GM21360 (cell line): ENCODE measurements around the gene DLX2.

Experiments used
- ATAC-seq: cut with Tn5 transposase; IDR thresholded peaks from one replicate; pipeline ENCODE4 v1.9.1; 2021; ENCODE audit warnings: mild to moderate bottlenecking, moderate library complexity; ENCODE audit not compliant: unreplicated experiment

DLX2 gene

DNA sequence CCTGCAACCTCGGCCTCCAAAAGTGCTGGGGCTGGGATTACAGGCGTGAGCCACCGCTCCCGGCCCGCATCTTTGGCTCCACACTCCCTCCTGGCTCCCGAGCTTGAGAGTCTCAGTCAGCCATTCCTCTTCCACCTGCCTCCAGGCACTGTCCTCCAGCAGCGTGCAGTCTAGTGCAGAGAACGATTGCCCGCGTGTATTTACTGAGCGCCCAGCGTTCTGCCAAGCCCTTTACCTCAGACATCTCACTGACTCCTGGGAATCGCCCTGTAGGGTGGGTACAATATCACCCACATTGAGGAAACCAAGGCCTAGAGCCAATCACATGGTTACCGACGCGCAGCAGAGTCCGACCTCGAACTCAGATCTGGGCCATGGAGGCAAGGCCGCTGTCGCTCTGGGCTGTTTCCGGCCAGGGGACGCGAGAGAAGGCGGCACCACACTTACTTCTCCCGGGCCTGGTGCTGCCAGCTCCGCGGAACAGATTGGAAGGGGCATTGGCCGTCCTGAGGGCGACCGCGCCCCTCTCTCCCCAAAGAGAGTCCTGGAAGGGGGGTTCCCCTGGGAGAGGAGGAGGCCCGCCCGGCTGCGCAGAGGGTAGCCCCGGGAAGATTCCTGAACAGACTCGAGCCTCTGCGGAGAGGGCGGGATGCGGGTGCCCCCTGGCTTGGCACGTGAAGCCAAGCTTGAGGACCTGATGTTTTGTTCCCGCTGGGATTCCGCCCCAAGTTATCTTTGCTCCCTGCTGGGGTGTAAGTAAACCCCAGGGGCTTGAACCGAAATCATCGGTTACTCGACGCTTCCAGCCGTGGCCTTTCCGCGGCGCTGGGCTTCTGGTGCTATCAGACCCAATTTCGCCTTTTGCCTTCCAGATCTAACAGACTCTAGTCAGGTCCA, 5.2 kb upstream of the DLX2 start:
- no peak for ATAC-seq

DNA sequence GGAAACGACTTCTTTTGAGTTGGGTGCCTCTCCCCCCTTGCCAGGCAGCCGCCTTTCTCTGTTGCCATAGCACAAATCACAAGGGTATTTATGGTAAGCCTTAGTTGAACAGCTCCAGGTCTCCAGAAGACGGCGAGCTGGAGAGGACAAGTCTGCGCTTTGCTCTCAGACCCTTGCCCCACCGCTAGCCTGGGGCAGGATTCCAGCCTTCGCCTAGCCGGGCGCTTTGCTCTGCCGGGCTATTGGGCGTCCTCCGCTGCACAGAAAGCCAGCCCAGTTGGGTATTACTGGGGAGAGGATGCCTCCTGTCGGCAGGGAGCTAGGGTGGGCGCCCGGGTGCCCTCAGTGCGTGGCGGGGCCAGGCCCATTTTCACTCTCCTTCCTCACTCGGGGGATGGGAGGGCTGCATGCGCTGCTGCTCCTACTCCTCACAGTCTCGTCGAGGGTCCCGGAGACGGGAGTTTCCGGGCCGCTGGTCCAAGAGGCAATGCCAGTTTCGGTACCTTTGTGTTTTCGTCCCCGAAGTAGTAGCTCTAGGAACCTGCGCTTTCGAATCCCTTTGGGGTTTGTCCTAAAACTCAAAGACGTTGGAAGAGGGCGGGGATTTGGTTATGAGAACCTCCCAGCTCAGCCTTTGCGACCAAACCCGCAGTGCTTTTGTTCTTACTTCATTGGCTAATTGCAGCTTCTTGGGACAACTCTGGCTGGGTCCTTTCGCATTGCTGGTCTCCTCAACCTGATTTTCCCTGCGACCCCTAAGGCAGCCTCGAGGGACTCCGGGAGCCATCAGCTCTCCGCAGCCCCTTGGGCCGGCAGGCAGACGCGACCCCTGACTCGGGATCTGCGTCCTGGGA, 3.6 kb upstream of the DLX2 start:
- no peak for ATAC-seq

DNA sequence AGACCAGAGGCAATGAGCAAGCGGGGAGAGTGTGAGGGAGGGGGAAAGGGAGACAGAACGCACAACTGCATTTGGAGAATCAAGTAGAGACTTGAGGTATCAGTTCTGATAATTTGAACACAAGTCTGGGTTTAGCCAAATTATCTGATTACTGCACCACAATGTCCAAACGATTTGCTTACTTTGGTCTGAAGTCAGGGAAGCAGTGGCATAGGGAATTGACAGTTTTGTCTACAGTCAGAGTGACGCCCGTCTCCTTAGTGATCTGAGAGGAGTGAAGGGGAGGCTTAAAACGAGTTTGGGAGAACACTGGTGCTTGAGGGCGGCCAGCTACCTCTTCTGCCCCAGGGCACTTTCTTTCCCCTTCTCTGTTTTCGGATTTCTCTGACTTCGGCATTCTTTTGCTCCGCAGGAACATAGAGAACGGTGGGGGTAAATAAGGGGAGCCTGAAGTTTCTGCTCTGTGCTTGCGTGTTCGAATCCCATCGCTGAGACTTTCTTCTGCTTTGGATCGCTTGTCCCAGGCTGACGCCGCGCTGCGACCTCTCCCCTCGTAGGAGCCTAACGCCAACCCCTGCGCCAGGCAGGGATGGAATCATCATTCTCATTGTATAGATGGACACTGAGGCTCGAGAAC, 2.9 kb upstream of the DLX2 start:
- ATAC-seq = no peak

DNA sequence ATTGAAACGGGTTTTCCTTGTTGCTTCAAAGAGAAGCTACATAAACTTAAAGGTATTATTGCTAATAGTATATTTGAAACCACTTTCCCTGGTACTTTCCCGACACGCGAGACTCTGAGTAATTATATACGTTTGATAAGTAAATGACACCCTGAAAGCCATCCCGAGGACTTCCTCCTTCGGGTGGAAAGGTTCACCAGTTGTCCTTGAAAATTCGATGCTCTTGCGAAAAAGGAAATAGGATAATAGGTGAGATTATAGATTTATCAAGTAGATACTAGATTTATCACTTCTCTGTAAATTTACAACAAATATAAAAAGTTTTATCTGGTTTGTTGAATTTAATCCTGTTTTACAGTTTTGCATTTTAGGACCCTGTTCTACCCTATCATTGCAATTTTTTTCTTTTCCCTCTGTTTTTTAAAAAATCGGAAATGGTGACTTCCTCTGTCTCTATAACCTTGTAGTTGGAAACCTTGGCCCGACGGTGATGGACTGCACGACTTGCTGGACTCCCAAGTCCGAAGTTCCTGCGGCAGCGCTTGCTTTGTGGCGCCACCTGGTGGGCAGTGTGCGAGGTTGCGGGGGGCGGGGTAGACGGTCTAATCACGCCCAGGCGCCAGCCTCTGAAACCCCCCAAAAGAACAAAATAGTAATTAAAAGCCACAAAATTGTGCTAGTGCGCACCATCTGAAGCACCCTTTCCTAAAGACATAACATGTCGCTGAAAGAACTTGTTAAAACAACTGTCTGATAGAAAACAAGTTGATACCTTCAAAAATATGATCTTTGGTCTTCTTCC, 972 bp upstream of the DLX2 start:
- no peak for ATAC-seq

DNA sequence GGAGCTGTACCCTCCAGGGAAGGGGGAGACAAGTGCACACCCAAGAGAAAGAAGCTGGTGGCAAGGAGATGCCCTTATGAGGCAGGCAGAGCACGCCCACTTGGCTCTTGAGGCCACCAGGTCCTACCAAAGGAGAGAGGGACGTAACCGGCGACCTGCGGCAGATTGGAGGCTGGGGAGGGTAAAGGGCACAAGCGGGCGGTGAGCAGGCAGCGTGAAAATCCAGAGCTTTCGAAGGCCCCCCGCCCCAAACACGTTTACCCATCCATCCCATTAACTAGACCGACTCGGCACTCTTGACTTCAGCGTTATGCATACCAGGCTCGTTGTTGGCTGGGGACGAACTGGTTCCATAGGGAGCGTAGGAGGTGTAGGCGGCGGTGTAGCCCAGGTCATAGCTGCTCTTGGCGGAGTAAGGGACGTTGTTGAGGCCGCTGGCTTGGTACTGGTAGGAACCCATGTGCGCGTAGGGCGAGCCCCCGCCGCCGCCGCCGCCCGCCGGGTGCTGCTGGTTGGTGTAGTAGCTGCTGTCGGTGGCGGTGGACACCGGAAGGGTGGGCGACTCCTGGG, 794 bp downstream of the DLX2 start:
- no peak for ATAC-seq

DNA sequence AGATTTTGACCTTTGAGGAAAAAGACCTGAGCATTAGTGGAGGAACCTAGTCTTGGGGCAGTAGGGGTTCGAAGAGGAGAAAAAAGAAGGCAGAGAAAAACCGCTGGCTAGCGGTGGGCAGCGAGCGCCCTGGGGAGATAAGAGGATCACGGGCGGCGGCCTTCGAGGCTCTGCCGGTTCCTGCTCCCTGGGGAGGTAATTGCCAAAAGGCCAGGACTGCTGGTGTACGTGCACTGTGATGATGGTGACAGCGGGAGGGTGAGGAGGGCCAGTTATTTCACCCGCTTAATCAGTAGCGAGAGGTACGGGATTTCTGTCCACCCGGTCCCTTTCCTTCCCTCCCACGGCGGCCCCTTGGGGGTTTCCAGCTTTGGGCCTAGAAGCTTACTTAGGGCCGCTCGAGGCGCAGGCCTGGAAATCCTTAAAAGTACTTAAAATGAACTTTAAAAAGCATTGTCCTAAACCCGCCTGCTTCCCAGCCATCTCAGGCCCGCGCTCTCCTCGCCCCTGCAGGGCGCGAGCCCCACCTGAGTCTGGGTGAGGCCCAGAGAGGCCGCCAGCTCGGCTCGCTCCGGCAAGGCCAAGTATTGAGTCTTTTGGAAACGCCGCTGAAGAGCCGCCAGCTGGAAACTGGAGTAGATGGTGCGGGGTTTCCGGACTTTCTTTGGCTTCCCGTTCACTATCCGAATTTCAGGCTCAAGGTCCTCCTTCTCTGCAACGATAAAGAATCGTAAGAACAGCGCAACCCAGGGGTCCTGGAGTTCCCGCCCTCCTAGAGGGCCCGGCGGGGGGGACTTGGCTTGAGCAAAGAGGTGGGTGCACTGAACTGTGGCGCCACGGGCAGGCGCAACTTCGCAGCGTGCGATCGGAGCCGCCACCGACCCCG, 1.5 kb downstream of the DLX2 start:
- ATAC-seq = no peak

DNA sequence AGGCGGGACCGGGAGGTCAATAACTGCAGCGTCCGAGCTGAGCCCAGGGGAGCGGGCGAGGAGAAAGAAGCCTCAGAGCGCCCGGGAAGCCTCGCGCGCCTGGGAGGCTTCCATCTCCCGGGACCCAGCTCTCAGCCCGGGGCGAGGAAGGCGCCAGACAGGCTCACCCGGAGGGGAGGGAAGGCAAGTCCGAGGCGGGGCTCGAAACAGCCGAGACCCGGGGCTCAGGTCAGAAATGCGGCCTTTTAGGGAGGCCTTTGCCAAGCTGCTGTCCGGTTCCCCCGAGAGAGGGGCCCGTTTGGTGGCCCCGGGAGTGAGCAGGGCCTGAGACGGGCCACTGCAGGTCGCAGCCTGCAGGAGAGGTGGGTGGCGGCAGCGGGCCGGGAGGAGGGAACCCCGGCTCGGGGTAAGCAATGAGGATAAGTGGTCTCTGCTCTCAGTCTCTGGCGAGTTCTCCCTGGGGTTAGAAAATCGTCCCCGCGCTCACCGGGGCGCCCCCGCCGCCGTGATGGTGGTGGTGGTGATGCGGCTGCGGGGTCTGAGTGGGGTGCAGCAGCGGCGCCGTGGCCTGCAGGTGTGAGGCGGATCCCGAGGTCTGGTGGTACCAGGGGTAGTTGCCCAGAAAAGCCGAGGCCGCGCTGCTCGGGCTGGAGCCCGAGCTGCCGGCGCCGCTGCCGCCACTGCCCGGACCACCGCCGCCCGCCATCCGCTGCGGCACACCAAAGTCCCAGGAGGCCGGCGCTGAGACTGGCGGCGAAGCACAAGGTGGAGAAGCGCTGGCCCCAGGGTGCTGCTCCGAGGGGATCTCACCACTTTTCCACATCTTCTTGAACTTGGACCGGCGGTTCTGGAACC, 2.4 kb downstream of the DLX2 start:
- ATAC-seq = no peak

DNA sequence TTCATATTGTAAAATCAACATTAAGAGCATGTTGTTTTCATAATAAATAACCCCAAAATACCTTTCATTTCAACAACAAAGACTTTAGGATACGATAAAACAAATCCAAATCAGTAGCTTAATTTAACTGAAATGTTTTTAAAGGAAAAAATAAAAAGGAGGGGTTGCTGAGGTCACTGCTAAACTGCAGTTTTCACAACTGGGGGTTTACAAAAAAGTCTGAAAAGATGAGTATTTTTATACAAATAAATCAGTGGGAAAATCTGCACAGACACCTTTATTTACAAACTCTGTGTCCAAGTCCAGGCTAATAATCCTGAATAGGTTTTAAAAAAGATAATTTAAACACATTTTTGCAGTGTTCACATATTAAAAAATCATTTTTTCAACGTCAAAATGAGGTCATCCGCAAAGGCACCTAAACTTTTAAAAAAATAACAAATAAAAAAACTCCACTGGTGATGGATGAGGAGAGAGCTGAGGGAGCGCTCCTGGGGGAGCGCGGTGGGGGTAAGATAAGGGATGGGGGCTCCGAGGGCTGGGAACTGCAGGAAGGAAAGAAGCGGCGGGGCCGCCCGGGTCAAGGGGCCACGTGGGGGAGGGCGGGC, 3.1 kb downstream of the DLX2 start:
- no peak for ATAC-seq

DNA sequence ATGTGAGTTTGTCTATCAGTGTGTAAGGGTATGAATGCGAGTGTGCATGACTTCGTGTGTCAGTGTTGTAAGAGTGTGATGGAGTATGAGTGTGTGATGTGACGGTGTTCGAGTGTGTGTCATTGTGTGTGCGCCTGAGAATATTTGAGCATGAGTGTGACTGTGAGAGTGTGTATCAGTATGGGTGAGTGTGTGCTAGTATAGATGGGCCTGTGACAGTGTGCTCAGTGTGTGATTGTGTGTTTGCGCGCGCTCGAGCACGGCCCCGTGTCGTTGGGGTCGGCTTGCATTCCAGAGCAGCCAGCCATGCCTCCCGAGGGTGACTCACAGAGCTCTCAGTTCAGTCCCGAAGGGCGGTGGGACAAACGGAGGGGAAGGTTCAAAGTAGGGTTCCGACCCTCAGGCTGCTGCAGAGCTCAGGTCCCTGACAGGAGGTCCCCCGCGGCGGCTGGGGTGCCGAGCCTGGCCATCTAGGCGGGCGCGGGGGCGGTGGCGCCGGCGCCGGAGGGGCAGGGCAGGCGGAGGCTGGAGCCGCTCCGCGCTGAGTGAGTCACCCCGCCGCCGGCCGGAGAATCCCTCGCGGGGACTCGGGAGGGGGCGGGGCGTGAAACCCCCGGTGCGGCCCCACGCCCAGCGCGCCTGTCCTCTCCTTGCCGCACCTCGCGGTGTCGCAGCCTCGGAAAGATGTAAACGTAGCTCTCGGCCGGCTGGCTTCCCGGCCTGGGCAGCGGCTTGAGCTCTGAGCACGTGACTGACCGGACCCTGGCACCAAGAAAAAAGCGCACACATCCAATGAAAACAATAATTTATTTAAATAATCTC, 3.8 kb downstream of the DLX2 start:
- no peak for ATAC-seq

DNA sequence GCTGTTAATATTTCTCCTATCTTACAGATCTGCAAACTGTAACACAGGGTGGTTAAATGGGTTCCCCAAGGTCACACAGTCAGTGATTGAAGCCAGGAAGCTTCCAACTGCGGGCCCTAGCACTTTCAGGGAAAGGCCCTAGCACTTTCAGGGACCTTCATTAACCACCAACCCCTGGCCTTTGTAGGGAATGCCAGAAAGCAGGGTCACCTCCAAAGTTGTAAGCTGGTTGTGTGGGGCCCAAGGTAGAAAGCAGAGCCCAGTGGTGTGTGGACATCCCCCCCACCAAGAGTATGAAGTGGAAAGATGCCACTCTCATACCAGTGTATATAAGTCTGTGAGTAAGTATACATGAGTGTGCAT, 4.4 kb downstream of the DLX2 start:
- ATAC-seq = no peak

DNA sequence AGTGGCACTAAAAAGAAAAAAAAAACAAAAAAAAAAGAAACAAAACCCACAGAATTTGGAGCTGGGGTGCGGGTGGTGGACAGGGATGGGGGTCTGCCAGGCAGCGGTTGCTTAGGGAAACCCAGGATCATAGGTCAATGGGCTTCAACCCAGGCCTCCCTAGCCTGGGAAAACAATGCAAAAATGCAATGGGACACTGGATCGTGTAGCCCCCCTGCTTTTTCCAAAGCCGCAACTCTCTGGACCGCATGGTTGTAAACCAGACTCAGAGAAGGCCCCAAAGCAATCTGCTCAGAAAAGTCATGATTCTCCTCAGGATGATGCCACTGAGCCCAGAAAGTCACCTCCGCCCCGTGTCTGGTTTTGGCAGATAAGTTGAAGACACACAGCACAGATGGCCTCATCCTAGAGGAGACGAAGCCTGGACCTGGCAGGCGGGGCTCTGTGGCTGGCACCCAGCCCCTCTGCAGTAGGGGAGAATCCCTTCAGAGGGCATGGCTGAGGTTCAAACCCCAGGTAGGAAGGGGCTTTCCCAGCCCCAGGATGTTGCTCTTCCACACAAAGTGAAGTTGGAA, 5.1 kb downstream of the DLX2 start:
- no peak for ATAC-seq

DNA sequence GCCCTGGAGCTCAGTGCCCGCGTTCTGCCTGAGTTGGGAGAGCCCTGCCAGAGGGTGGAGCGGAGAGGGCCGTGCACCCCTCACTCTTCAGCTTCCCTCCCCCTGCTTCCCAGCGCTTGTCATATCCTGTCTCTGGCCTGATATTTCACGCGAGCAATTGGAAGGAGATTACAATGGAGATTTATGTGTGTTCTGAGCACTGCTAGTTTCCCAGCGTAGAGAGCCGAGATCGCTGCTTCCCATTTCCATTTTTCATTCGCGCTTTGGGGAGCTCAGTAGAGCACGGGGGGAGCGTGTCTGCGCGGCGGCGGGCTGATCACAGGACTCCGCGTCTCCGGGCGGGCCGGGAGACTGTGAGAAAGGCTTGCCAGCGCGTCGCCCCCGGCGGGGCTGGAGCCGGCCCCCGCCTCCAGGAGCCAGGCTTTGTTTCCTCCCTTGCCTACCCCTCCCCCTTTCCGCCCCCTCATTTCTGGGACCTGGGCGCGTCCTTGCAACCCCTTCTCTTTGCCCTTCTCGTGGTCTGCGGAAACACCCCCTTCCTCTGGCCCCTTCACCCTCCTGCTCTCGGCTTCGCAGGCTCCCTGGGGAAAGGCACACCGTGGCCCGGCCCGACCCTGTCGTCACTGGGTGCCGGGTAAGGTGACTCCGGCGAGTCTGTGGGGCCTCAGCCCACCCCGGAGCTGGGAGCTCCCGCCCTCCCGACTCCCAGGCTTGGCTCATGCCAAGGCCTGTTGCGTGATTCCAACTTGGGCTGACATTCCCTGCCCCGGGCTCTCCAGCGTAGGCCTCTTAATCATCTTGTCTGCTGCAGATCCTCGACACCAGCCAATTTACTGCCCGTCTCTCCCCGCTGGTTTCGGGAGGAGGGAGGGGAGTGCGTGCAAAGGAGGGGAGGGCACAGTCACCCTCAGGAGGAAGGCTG, 5.8 kb downstream of the DLX2 start:
- no peak for ATAC-seq

DNA sequence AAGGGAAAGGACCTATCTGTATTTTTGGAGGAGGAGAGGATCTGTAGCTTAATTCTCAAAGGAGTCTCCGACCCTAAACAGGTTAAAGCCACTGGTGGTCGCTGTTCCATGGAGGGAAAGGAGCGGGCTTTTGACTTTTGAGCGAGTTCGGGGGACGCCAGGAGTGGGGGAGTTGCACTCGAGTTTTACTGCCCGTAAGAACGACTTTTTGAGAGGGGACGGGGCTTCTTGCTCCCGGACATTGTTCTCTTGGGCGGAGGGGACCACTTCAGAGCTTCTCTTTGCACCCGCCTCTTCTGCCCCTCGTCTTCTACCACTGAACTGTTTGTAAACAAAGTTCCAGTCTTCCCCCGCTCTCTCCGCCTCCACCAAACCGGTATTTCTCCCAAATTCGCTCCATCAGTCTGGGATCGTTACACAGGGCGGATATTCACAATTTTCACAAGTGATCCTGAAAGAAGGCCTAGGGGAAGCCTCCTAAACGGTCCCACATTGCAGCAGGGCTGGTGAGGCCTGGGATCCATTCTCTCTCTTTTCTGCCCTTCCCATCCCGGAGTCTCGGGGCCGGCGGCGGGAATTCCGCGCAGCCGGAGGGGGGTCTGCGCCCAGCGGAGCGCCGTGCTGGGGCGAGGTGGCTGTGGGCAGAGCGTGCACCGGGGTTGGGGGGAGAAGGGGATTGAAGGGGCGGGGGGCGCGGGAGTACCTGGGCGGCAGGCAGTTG, 6.6 kb downstream of the DLX2 start:
- ATAC-seq = no peak

DNA sequence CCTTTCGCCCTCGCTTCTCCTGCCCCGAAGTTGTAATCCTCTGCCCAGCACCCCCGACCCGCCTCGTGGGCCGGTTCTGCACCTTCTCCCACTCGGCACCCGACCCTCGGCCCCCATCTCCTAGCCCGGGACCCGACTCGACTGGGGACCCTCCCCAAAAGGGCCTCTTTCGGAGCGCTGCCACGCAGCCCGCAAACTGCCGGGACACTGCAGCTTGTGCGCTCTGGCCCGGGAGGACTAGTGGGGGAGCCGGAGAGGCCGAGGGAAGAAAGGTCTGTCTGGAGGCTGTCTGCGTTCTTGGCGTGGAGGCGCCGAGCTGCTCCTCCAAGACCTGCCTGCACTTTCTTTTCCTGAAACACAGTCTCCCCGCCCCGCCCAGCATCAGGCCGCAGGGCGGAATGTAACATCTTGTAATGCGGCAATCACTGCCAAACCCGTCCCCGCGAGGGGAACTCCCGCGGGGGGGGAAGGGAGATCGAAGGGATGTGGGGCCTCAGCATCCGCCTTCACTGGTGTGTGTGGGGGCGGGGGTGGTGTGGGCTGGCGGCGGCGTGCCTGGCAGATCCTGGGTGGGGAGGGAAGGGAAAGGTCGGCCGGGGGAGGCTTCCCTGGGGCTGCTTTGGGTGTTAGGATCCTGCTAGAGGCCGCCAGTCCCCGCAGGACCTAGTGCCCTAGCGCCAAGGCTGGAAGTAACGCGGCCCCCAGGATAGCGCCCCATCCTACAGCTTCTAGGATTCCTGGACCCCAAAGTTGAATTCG, 7.4 kb downstream of the DLX2 start:
- no peak for ATAC-seq
